ENCODE data around the gene MRPL2. TPM values are rescaled to one million over a fixed set of nuclear protein-coding genes. Genes with fewer than 3 reads are reported as not detected.

The MRPL2 gene
- total RNA-seq, 2 experiments from 2014 or later: 46.8 to 57.8 TPM

- H3K9me3 Mint-ChIP-seq: no peaks in the 10 kb centered on the region
- POLR2A ChIA-PET: interaction anchor here (1.2 kb wide), 1 partner anchor 63 kb away, joined by 3 read pairs; the partner anchor contains the start of genes KLHDC3 and MEA1
- DNase-seq: no peak
- CTCF ChIA-PET: interaction anchor here (1.4 kb wide), 1 partner anchor 67 kb away, joined by 5 read pairs; no protein-coding TSS in a partner anchor
- H3K36me3 Mint-ChIP-seq (ENCODE audit: low read depth): no peaks in the 10 kb centered on the region
- no peak overlapping the region for H3K4me3 Mint-ChIP-seq
- H3K27ac Mint-ChIP-seq: no peak overlapping the region
- peaks cover 44% of the 10 kb centered on the region for H3K27me3 Mint-ChIP-seq
- peaks cover 3% of the 10 kb centered on the region for H3K4me1 Mint-ChIP-seq
These were observed 18.1 kb upstream of the MRPL2 start for GRCh38 chr6:43077333-43077809.

DNA sequence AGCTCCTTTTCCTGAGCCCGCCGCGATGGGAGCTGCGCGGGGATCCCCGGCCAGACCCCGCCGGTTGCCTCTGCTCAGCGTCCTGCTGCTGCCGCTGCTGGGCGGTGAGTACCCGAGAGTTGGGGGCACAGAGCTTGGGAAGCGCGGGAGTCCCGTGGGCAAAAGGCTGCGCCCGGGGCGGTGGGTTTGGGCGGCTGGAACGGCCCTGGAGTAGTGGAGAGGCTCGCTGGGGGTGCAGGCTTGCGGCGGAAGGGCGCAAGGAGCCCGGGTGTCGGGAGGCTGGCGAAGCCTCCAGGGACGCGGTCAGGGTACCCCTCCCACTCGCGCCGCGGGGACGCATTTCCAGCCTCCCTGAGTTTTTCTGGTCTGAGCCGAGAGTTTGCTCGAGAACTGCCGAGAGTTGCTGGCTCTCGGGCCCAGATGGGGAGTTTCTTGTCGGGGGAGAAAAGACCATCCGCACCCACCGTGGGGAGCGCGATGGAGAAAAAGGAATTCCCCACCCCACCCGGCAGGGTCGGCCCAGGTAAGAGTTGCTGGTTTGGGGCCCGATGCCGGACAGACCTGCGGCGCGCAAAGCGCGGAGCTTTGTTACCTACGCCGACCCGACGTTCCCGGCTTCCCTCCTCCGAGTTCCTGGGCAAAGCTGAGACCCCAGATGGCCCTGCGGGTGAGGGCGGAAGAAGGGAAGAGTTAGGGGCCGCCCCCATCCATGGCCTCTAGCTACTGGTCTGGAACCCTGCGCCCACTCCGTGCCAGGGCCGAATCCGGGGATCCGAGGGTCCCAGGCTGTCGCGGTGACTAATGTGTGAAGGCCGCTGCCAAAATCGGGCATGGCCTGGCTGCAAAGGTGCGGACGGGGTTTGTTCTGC lies 17.5 kb upstream of the MRPL2 start:
- Mint-ChIP-seq H3K9me3 (no peaks in the 10 kb centered on the region), H3K4me1 (peaks cover 3% of the 10 kb centered on the region), H3K4me3 (no peak overlapping the region), H3K36me3 (ENCODE audit: low read depth) (no peaks in the 10 kb centered on the region), H3K27ac (no peak overlapping the region), H3K27me3 (peaks cover 42% of the 10 kb centered on the region)
- DNase-seq: no peak
- ChIA-PET POLR2A (interaction anchor here (1.2 kb wide), 1 partner anchor 62 kb away, joined by 3 read pairs; the partner anchor contains the start of genes KLHDC3 and MEA1), CTCF (interaction anchor here (1.4 kb wide), 1 partner anchor 67 kb away, joined by 5 read pairs; no protein-coding TSS in a partner anchor)

DNA sequence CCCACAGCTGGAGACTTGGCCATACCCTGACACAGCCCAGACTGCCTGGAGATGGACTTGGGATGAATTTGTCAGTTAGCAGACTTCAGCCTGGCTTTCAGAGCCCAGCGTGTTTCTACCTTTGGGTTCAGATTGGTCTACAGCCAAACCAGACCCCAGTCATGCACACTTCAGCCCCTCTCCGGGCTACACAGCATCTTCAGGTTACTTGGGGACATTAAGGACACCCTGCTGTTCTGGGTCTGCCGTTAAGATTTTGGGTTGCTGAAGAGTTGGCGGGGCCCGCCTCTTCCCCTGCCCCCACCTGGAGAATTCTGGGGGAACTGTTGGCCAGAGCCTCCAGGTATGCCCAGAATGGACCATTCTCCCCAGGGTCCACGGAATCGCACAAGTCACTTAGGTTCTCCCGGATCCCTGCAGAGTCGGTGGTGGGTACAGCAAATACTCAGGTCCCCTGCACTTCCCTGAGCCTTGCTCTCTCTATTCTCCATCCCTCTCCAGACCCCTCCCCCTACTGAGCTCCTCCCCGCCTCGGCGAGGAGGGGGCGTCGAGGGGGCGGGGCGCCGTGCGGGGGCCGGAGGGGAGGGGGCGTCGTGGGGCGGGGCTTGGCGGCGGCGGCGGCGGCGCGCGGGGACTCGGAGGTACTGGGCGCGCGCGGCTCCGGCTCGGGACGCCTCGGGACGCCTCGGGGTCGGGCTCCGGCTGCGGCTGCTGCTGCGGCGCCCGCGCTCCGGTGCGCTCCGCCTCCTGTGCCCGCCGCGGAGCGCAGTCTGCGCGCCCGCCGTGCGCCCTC lies 16.6 kb upstream of the MRPL2 start, which contains the start of gene PTK7:
Gene PTK7 (plus strand): TSS at position 645 of the 794 bp plus-strand sequence. CDS start 175 bp downstream, outside the sequence.
- H3K4me3 Mint-ChIP-seq: no peak within 1 kb of the TSS
- CTCF ChIA-PET: no interaction called here
- H3K27me3 Mint-ChIP-seq: peaks cover 40% of the 10 kb centered on the region
- no peaks in the 10 kb centered on the region for H3K36me3 Mint-ChIP-seq (ENCODE audit: low read depth)
- no peak within 1 kb of the TSS for H3K27ac Mint-ChIP-seq
- peaks cover 3% of the 10 kb centered on the region for H3K4me1 Mint-ChIP-seq
- H3K9me3 Mint-ChIP-seq: no peaks in the 10 kb centered on the region
- DNase-seq: no peak
- POLR2A ChIA-PET: no interaction called here

DNA sequence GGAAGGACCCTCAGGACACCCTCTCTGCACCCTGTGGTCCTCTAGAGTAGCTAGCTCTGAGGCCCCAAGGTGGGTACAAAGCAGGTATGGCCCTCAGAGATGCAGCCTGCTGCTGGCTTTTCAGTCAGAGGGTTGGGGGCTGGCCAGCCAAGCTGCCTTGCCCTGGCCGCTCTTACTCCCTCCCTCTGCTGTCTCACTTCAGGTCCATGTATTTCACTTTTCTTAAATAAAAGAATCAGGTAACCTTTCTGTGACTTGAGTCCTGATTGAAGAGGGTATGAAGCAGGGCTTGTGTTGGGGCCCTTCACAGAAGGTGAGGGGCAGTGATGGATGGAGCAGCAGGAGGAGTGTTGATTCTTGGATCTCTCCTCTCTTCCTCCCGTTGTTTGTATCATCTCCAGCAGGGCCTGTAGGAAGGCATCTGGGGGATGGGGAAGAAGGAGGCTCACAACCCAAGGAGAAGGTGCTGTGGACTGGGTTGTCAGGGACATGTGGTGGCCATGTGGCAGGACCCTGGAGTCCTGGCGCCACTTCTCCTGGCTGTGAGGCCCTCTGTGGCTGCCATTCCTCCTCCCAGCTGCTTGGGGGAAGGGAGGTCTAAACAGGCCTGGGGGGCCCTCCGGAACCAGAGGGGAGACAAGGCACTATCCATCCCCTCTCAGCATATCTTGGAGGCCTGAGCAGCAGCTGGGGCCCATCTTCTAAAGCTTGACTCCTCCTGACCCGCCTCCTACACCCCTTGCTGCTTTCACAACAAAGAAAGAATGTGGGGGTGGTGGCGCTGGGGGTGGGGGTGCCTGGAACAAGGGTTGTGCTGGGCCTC lies 15.8 kb upstream of the MRPL2 start:
- no peak for DNase-seq
- Mint-ChIP-seq H3K4me1 (peaks cover 5% of the 10 kb centered on the region), H3K4me3 (no peak overlapping the region), H3K36me3 (ENCODE audit: low read depth) (no peaks in the 10 kb centered on the region), H3K9me3 (no peaks in the 10 kb centered on the region), H3K27me3 (peaks cover 39% of the 10 kb centered on the region), H3K27ac (no peak overlapping the region)
- CTCF ChIA-PET: interaction anchor here (0.9 kb wide), 1 partner anchor 21 kb away, joined by 3 read pairs; the partner anchor contains the start of gene CUL7
- POLR2A ChIA-PET: no interaction called here

GRCh38 chr6:43070028-43070632 lies 10.9 kb upstream of the MRPL2 start:
- H3K27me3 Mint-ChIP-seq: peaks cover 6% of the 10 kb centered on the region
- no peak overlapping the region for H3K27ac Mint-ChIP-seq
- CTCF ChIA-PET: interaction anchor here (0.7 kb wide), 1 partner anchor 79 kb away, joined by 7 read pairs; no protein-coding TSS in a partner anchor
- POLR2A ChIA-PET: no interaction called here
- H3K4me3 Mint-ChIP-seq: no peak overlapping the region
- H3K36me3 Mint-ChIP-seq (ENCODE audit: low read depth): no peaks in the 10 kb centered on the region
- no peak for DNase-seq
- peaks cover 4% of the 10 kb centered on the region for H3K4me1 Mint-ChIP-seq
- no peaks in the 10 kb centered on the region for H3K9me3 Mint-ChIP-seq

- peaks cover 2% of the 10 kb centered on the region for H3K36me3 Mint-ChIP-seq (ENCODE audit: low read depth)
- POLR2A ChIA-PET: interaction anchor here (1.1 to 2.6 kb wide), 2 partner anchors 9 to 11 kb away, joined by 4 to 11 read pairs; partner anchors contain the start of gene CUL7
- DNase-seq: no peak
These were observed 3.6 kb upstream of the MRPL2 start for GRCh38 chr6:43062818-43063217.

DNA sequence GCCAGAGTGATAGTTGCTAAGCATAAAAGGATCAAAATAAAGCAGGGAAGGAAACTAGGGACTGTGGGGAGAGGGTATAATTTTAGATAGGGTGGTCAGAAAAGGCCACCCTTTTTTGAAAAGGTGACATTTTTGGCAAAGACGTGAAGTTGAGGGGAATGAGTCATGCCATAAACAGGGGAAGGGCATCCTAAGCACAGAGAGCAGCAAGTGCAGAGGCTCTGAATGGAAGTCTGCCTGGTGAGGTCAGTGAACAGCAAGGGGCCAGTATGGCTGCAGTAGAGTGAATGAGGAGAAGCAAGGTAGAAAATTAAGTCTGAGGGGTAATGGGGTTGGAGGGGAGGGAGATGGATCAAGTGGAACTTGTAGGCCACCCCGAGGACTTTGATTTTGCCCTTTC lies 2.6 kb upstream of the MRPL2 start:
- no peak overlapping the region for H3K27ac Mint-ChIP-seq

More at GRCh38 chr6:43062818-43063217, 3.6 kb upstream of the MRPL2 start:
- Mint-ChIP-seq H3K9me3 (no peaks in the 10 kb centered on the region), H3K27ac (no peak overlapping the region), H3K4me1 (peaks cover 30% of the 10 kb centered on the region), H3K27me3 (no peaks in the 10 kb centered on the region), H3K4me3 (no peak overlapping the region)
- CTCF ChIA-PET: no interaction called here

GRCh38 chr6:43060755-43061633 lies 1.8 kb upstream of the MRPL2 start:
- no peak overlapping the region for H3K27ac Mint-ChIP-seq
- peaks cover 38% of the 10 kb centered on the region for H3K4me1 Mint-ChIP-seq
- H3K9me3 Mint-ChIP-seq: no peaks in the 10 kb centered on the region
- ChIA-PET POLR2A (interaction anchor here (0.7 to 2.9 kb wide), 3 partner anchors 62 to 278 kb away, joined by 3 to 15 read pairs (median 3); partner anchors contain the start of gene CNPY3), CTCF (interaction anchor here (1.8 kb wide), 1 partner anchor 83 kb away, joined by 4 read pairs; no protein-coding TSS in a partner anchor)
- peak overlapping the region; percentile 86 for H3K4me3 Mint-ChIP-seq
- peaks cover 10% of the 10 kb centered on the region for H3K36me3 Mint-ChIP-seq (ENCODE audit: low read depth)
- no peak for DNase-seq
- H3K27me3 Mint-ChIP-seq: no peaks in the 10 kb centered on the region

More for the DNA sequence above, 2.6 kb upstream of the MRPL2 start:
- Mint-ChIP-seq H3K27me3 (no peaks in the 10 kb centered on the region), H3K4me1 (peaks cover 34% of the 10 kb centered on the region), H3K9me3 (no peaks in the 10 kb centered on the region), H3K36me3 (ENCODE audit: low read depth) (peaks cover 6% of the 10 kb centered on the region), H3K4me3 (no peak overlapping the region)
- no peak for DNase-seq
- ChIA-PET CTCF (interaction anchor here (1.8 kb wide), 1 partner anchor 82 kb away, joined by 4 read pairs; no protein-coding TSS in a partner anchor), POLR2A (no interaction called here)

- Mint-ChIP-seq H3K27me3 (no peaks in the 10 kb centered on the region), H3K36me3 (ENCODE audit: low read depth) (peaks cover 17% of the 10 kb centered on the region), H3K9me3 (no peaks in the 10 kb centered on the region), H3K4me1 (peaks cover 41% of the 10 kb centered on the region), H3K4me3 (peak overlapping the region; percentile 86), H3K27ac (peak overlapping the region; percentile 88)
- POLR2A ChIA-PET: interaction anchor here (0.7 to 2.9 kb wide), 9 partner anchors 10 to 277 kb away, joined by 3 to 15 read pairs (median 5); partner anchors contain the start of genes CNPY3, KLHDC3, MEA1 and PPP2R5D
- CTCF ChIA-PET: interaction anchor here (0.7 to 1.8 kb wide), 2 partner anchors 83 to 115 kb away, joined by 3 to 4 read pairs; no protein-coding TSS in a partner anchor
- DNase-seq: no peak
These were observed 960 bp upstream of the MRPL2 start for GRCh38 chr6:43060034-43060754.

DNA sequence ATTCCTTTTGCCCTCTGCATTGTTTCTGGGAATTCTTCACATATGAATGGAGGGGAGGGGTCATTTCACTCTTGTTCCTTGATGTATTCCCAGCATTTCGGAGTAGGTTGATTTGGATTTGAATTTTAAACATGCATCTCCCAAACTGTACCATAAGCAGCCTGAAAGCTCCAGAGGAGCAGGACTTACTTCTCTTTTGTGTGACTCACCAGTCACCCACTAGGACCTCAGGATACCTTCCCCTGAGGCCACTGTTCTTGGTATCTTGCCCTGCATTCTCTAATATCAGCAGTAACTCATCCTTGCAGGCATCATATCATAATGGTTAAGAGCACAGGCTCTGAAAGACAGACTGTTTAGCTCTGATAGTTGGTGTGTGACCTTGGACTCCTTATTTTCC lies 703 bp downstream of the MRPL2 start:
- Mint-ChIP-seq H3K36me3 (ENCODE audit: low read depth) (peaks cover 22% of the 10 kb centered on the region), H3K4me1 (peaks cover 48% of the 10 kb centered on the region), H3K27me3 (no peaks in the 10 kb centered on the region), H3K9me3 (no peaks in the 10 kb centered on the region), H3K27ac (peak overlapping the region; percentile 88), H3K4me3 (peak overlapping the region; percentile 86)
- DNase-seq: no peak
- ChIA-PET POLR2A (interaction anchor here (1.0 to 2.9 kb wide), 11 partner anchors 8 to 129 kb away, joined by 3 to 15 read pairs (median 6); partner anchors contain the start of genes CNPY3, CUL9, KLHDC3 and MEA1), CTCF (interaction anchor here (1.0 to 1.4 kb wide), 2 partner anchors 85 to 113 kb away, joined by 3 to 4 read pairs; no protein-coding TSS in a partner anchor)
